Medulla oblongata (tissue), 1 donor: Measurements from ENCODE around the gene PCDHGC4.

ENCODE experiments used
- DNase-seq: peaks from one replicate; pipeline ENCODE4 v3.0.0-alpha.2; 2015; ENCODE audit errors: extremely low spot score

PCDHGC4 gene

GRCh38 chr5:141484641-141485311, at the start of gene PCDHGC4:
Gene PCDHGC4, plus strand, starts transcription at chr5:141485030. Its CDS starts 144 bp downstream, at chr5:141485174.
- DNase-seq = peak; percentile 3

- no peak for DNase-seq
Measured at GRCh38 chr5:141437221-141437620, 47.6 kb upstream of the PCDHGC4 start.

GRCh38 chr5:141439411-141440141, 45.3 kb upstream of the PCDHGC4 start:
- DNase-seq = no peak

GRCh38 chr5:141440341-141440740, 44.5 kb upstream of the PCDHGC4 start:
- DNase-seq = no peak

- DNase-seq = no peak
Measured at GRCh38 chr5:141441571-141442170, 43.2 kb upstream of the PCDHGC4 start.

- no peak for DNase-seq
Measured at GRCh38 chr5:141465351-141465750, 19.5 kb upstream of the PCDHGC4 start.

GRCh38 chr5:141475625-141476131, 9.2 kb upstream of the PCDHGC4 start, which contains the start of gene PCDHGC3:
Gene PCDHGC3, plus strand, starts transcription at chr5:141475966. Its CDS starts 151 bp downstream, at chr5:141476117.
- peak; percentile 94 for DNase-seq

GRCh38 chr5:141476132-141476911, 8.5 kb upstream of the PCDHGC4 start:
- DNase-seq = no peak

GRCh38 chr5:141477044-141477575, 7.7 kb upstream of the PCDHGC4 start:
- DNase-seq = no peak

GRCh38 chr5:141477815-141478214, 7.0 kb upstream of the PCDHGC4 start:
- no peak for DNase-seq

GRCh38 chr5:141478321-141478945, 6.4 kb upstream of the PCDHGC4 start:
- no peak for DNase-seq

- DNase-seq = no peak
Measured at GRCh38 chr5:141479776-141480175, 5.1 kb upstream of the PCDHGC4 start.

- DNase-seq = peak; percentile 10
Measured at GRCh38 chr5:141483902-141484301, 928 bp upstream of the PCDHGC4 start.

GRCh38 chr5:141484310-141484640, 555 bp upstream of the PCDHGC4 start:
- peak; percentile 15 for DNase-seq

- peak; percentile 9 for DNase-seq
Measured at GRCh38 chr5:141485321-141486055, 658 bp downstream of the PCDHGC4 start.

GRCh38 chr5:141486091-141486490, 1.3 kb downstream of the PCDHGC4 start:
- peak; percentile 2 for DNase-seq

- peak; percentile 3 for DNase-seq
Measured at GRCh38 chr5:141487131-141487530, 2.3 kb downstream of the PCDHGC4 start.

- peak; percentile 76 for DNase-seq
Measured at GRCh38 chr5:141488591-141489561, 4.0 kb downstream of the PCDHGC4 start, which contains the start of gene PCDHGC5. Gene PCDHGC5, plus strand, starts transcription at chr5:141489081. Its CDS starts 160 bp downstream, at chr5:141489241.

GRCh38 chr5:141489841-141490240, 5.0 kb downstream of the PCDHGC4 start:
- DNase-seq = peak; percentile 2
